GM18511 (cell line): Measurements from ENCODE around the gene AMPH.

Source experiments
- ATAC-seq: cut with Tn5 transposase; IDR thresholded peaks from one replicate; pipeline ENCODE4 v1.9.1; 2021; ENCODE audit warnings: mild to moderate bottlenecking, moderate library complexity; ENCODE audit not compliant: unreplicated experiment

Gene AMPH

GRCh38 chr7:38630720-38631673 is at the start of gene AMPH:
Gene AMPH, minus strand, starts transcription at chr7:38631373. Its CDS starts 22 bp downstream, at chr7:38631351.
- ATAC-seq: no peak

GRCh38 chr7:38679419-38679818 is 48.2 kb upstream of the AMPH start:
- no peak for ATAC-seq

- ATAC-seq: no peak
Measured at GRCh38 chr7:38678698-38679054, 47.5 kb upstream of the AMPH start.

- ATAC-seq: no peak
Measured at GRCh38 chr7:38677981-38678697, 47.0 kb upstream of the AMPH start.

- ATAC-seq: no peak
Measured at GRCh38 chr7:38675494-38676106, 44.4 kb upstream of the AMPH start.

GRCh38 chr7:38674513-38674912 is 43.3 kb upstream of the AMPH start:
- ATAC-seq: no peak

GRCh38 chr7:38673795-38674194 is 42.6 kb upstream of the AMPH start:
- no peak for ATAC-seq

GRCh38 chr7:38671911-38672905 is 41.0 kb upstream of the AMPH start:
- peak; percentile 77 for ATAC-seq

GRCh38 chr7:38669965-38670520 is 38.9 kb upstream of the AMPH start:
- ATAC-seq: no peak

- no peak for ATAC-seq
Measured at GRCh38 chr7:38664972-38665371, 33.8 kb upstream of the AMPH start.

GRCh38 chr7:38660427-38661099 is 29.4 kb upstream of the AMPH start:
- peak; percentile 86 for ATAC-seq

GRCh38 chr7:38659931-38660330 is 28.8 kb upstream of the AMPH start:
- ATAC-seq: no peak

- no peak for ATAC-seq
Measured at GRCh38 chr7:38658921-38659320, 27.7 kb upstream of the AMPH start.

GRCh38 chr7:38656968-38657367 is 25.8 kb upstream of the AMPH start:
- ATAC-seq: no peak

- no peak for ATAC-seq
Measured at GRCh38 chr7:38655833-38656774, 24.9 kb upstream of the AMPH start.

GRCh38 chr7:38637957-38638356 is 6.8 kb upstream of the AMPH start:
- ATAC-seq: no peak

- no peak for ATAC-seq
Measured at GRCh38 chr7:38632411-38632810, 1.2 kb upstream of the AMPH start.
